Activated B cell treated with CpG ODN at 0.5 μM for 24 hours (primary cell): Measurements from ENCODE around the gene SURF1. TPM values are rescaled to one million over a fixed set of nuclear protein-coding genes. Genes with fewer than 3 reads are reported as not detected.

Experiments used
- ATAC-seq: fragments of 200-7000 bp; cut with Tn5 transposase; one replicate; pipeline ENCODE4 v1.10.0; 2021; ENCODE audit warnings: low read depth, mild to moderate bottlenecking, moderate library complexity
- CTCF ChIA-PET: fragments of 350-600 bp; sonication (Branson Sonifier 250); formaldehyde crosslinking; loops from one replicate; lab custom pipeline; 2021; ENCODE audit warnings: antibody characterized with exemption; lab: Charles Lee
- POLR2A ChIA-PET: fragments of 350-600 bp; sonication (Branson Sonifier 250); formaldehyde crosslinking; loops from one replicate; lab custom pipeline; 2021; ENCODE audit warnings: antibody characterized with exemption; lab: Charles Lee
- DNase-seq: peaks from one replicate; pipeline ENCODE4 v3.0.0; 2022
- H3K27ac Mint-ChIP-seq: one replicate; pipeline ENCODE4 v1.8.0; 2020; ENCODE audit warnings: mixed read lengths
- H3K27me3 Mint-ChIP-seq: one replicate; pipeline ENCODE4 v1.8.0; 2021; ENCODE audit warnings: mixed read lengths
- H3K36me3 Mint-ChIP-seq: one replicate; pipeline ENCODE4 v1.8.0; 2021; ENCODE audit warnings: low read depth, mixed read lengths
- H3K4me1 Mint-ChIP-seq: one replicate; pipeline ENCODE4 v1.8.0; 2021; ENCODE audit warnings: mixed read lengths
- H3K4me3 Mint-ChIP-seq: one replicate; pipeline ENCODE4 v1.8.0; 2020; ENCODE audit warnings: mild to moderate bottlenecking, mixed read lengths
- H3K9me3 Mint-ChIP-seq: one replicate; pipeline ENCODE4 v1.8.0; 2020; ENCODE audit warnings: mixed read lengths
- CTCF ChIP-seq: fragments of 200-600 bp; IDR thresholded peaks from one replicate; pipeline ENCODE4 v1.8.0; 2022; ENCODE audit warnings: antibody characterized with exemption, mild to moderate bottlenecking
- intact Hi-C: fragments of 100-400 bp; cut with micrococcal nuclease; formaldehyde crosslinking; loops from one replicate; pipeline ENCODE4 v1.15.1; 2024
- total RNA-seq: library from RNA; stranded (reverse); gene quantifications from 2 replicates; pipeline ENCODE4 v1.2.3, GENCODE V29; 2022

SURF1 gene
- total RNA-seq, 1 donor from 2014 or later: 33.6 TPM

GRCh38 chr9:133384736-133385321 lies 28.5 kb upstream of the SURF1 start:
- Mint-ChIP-seq H3K27me3 (peaks cover 5% of the 10 kb centered on the region), H3K4me1 (no peaks in the 10 kb centered on the region), H3K9me3 (no peaks in the 10 kb centered on the region), H3K36me3 (no peaks in the 10 kb centered on the region), H3K27ac (no peak overlapping the region), H3K4me3 (no peak overlapping the region)
- DNase-seq (no peak), ATAC-seq (no peak)
- ChIA-PET CTCF (no interaction called here), POLR2A (interaction anchor here (0.7 to 1.3 kb wide), 2 partner anchors 8 to 91 kb away, joined by 3 to 4 read pairs; partner anchors contain the start of gene STKLD1)
- intact Hi-C loops: no loop called here
- no peak for TF ChIP-seq CTCF

GRCh38 chr9:133383438-133383837 lies 27.2 kb upstream of the SURF1 start:
- ChIA-PET CTCF (no interaction called here), POLR2A (no interaction called here)
- Mint-ChIP-seq H3K9me3 (no peaks in the 10 kb centered on the region), H3K36me3 (no peaks in the 10 kb centered on the region), H3K4me1 (no peaks in the 10 kb centered on the region), H3K27me3 (no peaks in the 10 kb centered on the region), H3K4me3 (no peak overlapping the region), H3K27ac (no peak overlapping the region)
- no peak for ATAC-seq
- intact Hi-C loops: no loop called here
- TF ChIP-seq CTCF: no peak
- no peak for DNase-seq

- Mint-ChIP-seq H3K4me3 (no peak overlapping the region), H3K4me1 (no peaks in the 10 kb centered on the region), H3K9me3 (no peaks in the 10 kb centered on the region), H3K27me3 (no peaks in the 10 kb centered on the region), H3K36me3 (no peaks in the 10 kb centered on the region), H3K27ac (no peak overlapping the region)
- ChIA-PET CTCF (no interaction called here), POLR2A (no interaction called here)
- intact Hi-C loops: no loop called here
- ATAC-seq (no peak), DNase-seq (no peak)
- no peak for TF ChIP-seq CTCF
Measured at GRCh38 chr9:133382507-133383141, 26.3 kb upstream of the SURF1 start.

GRCh38 chr9:133380734-133381133 lies 24.4 kb upstream of the SURF1 start:
- Mint-ChIP-seq H3K27ac (no peak overlapping the region), H3K4me1 (peaks cover 3% of the 10 kb centered on the region), H3K36me3 (no peaks in the 10 kb centered on the region), H3K27me3 (no peaks in the 10 kb centered on the region), H3K9me3 (no peaks in the 10 kb centered on the region), H3K4me3 (no peak overlapping the region)
- ATAC-seq: no peak
- CTCF ChIA-PET: no interaction called here
- POLR2A ChIA-PET: interaction anchor here (0.6 kb wide), 1 partner anchor 79 kb away, joined by 3 read pairs; the partner anchor contains the start of gene CACFD1
- TF ChIP-seq CTCF: no peak
- DNase-seq: no peak
- intact Hi-C loops: no loop called here
